HepG2 (cell line): ENCODE measurements around the gene DQX1.

Source experiments
- CTCF ChIP-seq: sonication (generic); formaldehyde crosslinking; IDR thresholded peaks from 2 replicates; pipeline ENCODE4 v1.5.0; 2020; ENCODE audit warnings: mild to moderate bottlenecking, missing genetic modification reagents, moderate library complexity
- E2F1 ChIP-seq: sonication (generic); formaldehyde crosslinking; IDR thresholded peaks from 2 replicates; pipeline ENCODE4 v1.5.0; 2020; ENCODE audit warnings: missing genetic modification reagents
- ELF1 ChIP-seq: sonication (generic); formaldehyde crosslinking; IDR thresholded peaks from 2 replicates; pipeline ENCODE4 v1.4.0; 2020; ENCODE audit warnings: missing genetic modification reagents
- MLLT10 ChIP-seq: sonication (generic); formaldehyde crosslinking; IDR thresholded peaks from 2 replicates; pipeline ENCODE4 v1.4.0; 2020; ENCODE audit warnings: missing genetic modification reagents
- NFE2 ChIP-seq: sonication (generic); formaldehyde crosslinking; IDR thresholded peaks from 2 replicates; pipeline ENCODE4 v1.4.0; 2020; ENCODE audit warnings: missing genetic modification reagents
- NFE2L2 ChIP-seq: fragments of 150-350 bp; IDR thresholded peaks from 2 replicates; pipeline ENCODE4 v1.6.1; 2014; ENCODE audit warnings: low read length
- POLR2A ChIP-seq, 2 experiments: IDR thresholded peaks; 2 replicates each; pipeline ENCODE4 v1.6.1; 2011; ENCODE audit warnings: low read depth in 2 of 2, low read length in 2 of 2, mild to moderate bottlenecking in 1 of 2, moderate library complexity in 1 of 2; ENCODE audit not compliant: insufficient read depth in 1 of 2
- ZNF782 ChIP-seq: sonication (generic); formaldehyde crosslinking; IDR thresholded peaks from 2 replicates; pipeline ENCODE4 v1.4.0; 2020; ENCODE audit warnings: missing genetic modification reagents, mild to moderate bottlenecking, borderline replicate concordance

- TF ChIP-seq CTCF (CRISPR knock-in tag) (peak; percentile 98), MLLT10 (no peak), E2F1 (CRISPR knock-in tag) (0 out of 2 replicates have a peak, but pooled peaks have one; percentile 59), ELF1 (CRISPR knock-in tag) (peak; percentile 94), POLR2A (IDR thresholded peaks at IDR 0.05; ENCODE audit: insufficient read depth in 1 of 2, low read depth in 2 of 2, low read length in 2 of 2) (peak in 1 of 2 experiments; percentile 73; a peak in 2 of 4 replicates), NFE2 (CRISPR knock-in tag) (no peak), NFE2L2 (no peak), ZNF782 (CRISPR knock-in tag) (peak; percentile 94; the same call in 1 of the 2 replicates)
Measured at GRCh38 chr2:74507145-74507925, 18.7 kb downstream of the DQX1 start, which contains the start of gene PCGF1.
